Thoracic aorta (tissue), 2 donors: ENCODE measurements around the gene ARHGDIA. TPM values are rescaled to one million over a fixed set of nuclear protein-coding genes. Genes with fewer than 3 reads are reported as not detected.

Experiments used
- ATAC-seq: fragments of 150-250 bp; one replicate; pipeline ENCODE4 v1.8.0; 2017; ENCODE audit warnings: low read depth; ENCODE audit not compliant: insufficient number of reproducible peaks, low FRiP score
- DNase-seq: peaks from one replicate; pipeline ENCODE4 v3.0.0-alpha.2; 2020; ENCODE audit warnings: low spot score
- H3K27ac ChIP-seq, 2 donors: fragments of 200-600 bp; sonication (generic); 1 replicate in 1 of 2; 2 replicates in 1 of 2; pipeline ENCODE4 v1.5.1; 2016; ENCODE audit warnings: mild to moderate bottlenecking in 2 of 2, moderate library complexity in 2 of 2
- H3K27me3 ChIP-seq: fragments of 200-600 bp; sonication (generic); replicated peaks from 2 replicates; pipeline ENCODE4 v1.6.0; 2016; ENCODE audit warnings: mild to moderate bottlenecking; ENCODE audit not compliant: insufficient read depth
- H3K36me3 ChIP-seq: fragments of 200-600 bp; sonication (generic); one replicate; pipeline ENCODE4 v1.5.1; 2016
- H3K4me1 ChIP-seq, 2 donors: fragments of 200-600 bp; sonication (generic); 1 replicate in 1 of 2; 2 replicates in 1 of 2; pipeline versions ENCODE4 v1.5.1 to v1.6.0; 2016; ENCODE audit warnings: low read depth in 2 of 2, mild to moderate bottlenecking in 1 of 2; ENCODE audit not compliant: control insufficient read depth in 1 of 2
- H3K4me3 ChIP-seq: fragments of 200-600 bp; sonication (generic); 2 replicates; pipeline ENCODE4 v1.5.1; 2016; ENCODE audit warnings: mild to moderate bottlenecking
- H3K9me3 ChIP-seq: fragments of 200-600 bp; sonication (generic); 2 replicates; pipeline ENCODE4 v1.5.1; 2016
- CTCF ChIP-seq: fragments of 200-600 bp; sonication (generic); IDR thresholded peaks from one replicate; pipeline ENCODE4 v1.5.1; 2019; ENCODE audit warnings: antibody characterized with exemption
- total RNA-seq, 2 donors: library from RNA; depleted of rRNA; stranded (reverse); fragments of >200 nt; gene quantifications; one replicate each; pipeline versions ENCODE4 v1.1.0 to v1.2.3, GENCODE V29; 2016

The ARHGDIA gene
- total RNA-seq, 2 donors from 2014 or later = 206 to 324 TPM

DNA sequence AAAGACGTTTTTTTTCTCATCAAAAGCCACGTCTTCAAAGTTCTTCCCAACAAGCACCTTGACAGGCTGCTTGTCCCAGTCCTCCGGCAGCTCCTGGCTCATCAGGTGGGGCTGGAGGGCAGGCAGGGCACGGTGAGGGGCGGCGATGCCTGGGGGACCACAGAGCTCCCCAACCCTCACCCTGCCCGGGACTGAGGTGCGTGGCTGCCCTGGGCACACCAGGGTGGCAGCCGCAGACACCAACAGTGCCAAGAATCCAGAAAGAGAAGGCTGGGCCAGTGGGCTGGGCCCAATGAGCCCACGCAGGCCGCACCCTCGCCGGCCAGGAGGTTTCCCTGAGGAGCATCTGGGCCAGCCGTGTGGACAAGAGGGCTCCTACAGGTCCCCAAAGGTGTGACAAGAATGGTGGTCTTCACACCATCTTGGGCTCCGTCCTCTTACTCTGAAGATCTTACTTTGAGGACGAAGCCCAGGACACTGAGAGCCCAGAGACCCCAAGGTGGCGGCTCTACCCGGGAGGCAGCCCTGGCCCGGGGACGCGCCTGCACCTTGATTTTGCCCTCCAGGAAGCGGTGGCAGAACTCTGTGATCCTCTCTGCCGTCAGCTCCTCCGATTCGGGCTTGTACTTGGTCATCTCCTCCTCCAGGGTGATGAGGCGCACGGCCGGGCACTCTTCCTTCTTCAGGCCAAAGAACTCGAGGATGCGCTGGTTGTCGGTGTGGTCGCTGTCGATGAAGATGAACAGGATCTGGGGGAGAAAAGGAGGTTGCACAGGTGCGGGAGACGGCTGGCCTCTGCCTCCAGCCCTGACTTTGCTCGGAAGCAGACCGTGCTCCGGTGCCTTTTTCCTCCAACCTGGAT is 25.0 kb downstream of the ARHGDIA start:
- no peak for DNase-seq
- Histone ChIP-seq H3K27me3 (no peaks in the 10 kb centered on the region), H3K4me1 (no peaks in the 10 kb centered on the region), H3K36me3 (peaks cover 60% of the 10 kb centered on the region), H3K4me3 (no peak overlapping the region), H3K9me3 (no peaks in the 10 kb centered on the region), H3K27ac (no peak overlapping the region)
- ATAC-seq = no peak
- TF ChIP-seq CTCF = no peak

DNA sequence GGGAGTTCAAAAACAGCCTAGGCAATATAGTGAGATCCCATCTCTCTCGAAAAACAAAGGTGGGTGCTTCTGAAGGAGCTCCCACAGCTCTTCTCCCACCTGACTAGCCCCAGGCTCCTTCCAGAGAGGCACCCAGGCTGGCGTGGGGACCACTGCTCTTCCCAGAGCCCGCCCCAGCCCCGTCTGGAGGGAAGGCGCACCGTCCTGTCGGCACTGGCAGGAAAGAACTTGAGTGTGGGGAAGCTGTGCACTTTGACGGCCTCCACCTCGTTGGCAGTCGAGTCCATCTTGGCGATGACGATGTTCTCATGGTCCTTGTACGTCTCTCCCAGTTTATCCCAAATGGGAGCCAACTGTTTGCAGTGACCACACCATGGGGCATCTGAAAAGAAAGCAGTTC is 25.8 kb downstream of the ARHGDIA start:
- no peak for TF ChIP-seq CTCF
- peaks cover 57% of the 10 kb centered on the region for H3K36me3 ChIP-seq
- H3K4me1 ChIP-seq = no peaks in the 10 kb centered on the region
- no peak for DNase-seq
- no peaks in the 10 kb centered on the region for H3K27me3 ChIP-seq
- no peak overlapping the region for H3K27ac ChIP-seq
- no peak for ATAC-seq
- H3K4me3 ChIP-seq = no peak overlapping the region
- no peaks in the 10 kb centered on the region for H3K9me3 ChIP-seq

DNA sequence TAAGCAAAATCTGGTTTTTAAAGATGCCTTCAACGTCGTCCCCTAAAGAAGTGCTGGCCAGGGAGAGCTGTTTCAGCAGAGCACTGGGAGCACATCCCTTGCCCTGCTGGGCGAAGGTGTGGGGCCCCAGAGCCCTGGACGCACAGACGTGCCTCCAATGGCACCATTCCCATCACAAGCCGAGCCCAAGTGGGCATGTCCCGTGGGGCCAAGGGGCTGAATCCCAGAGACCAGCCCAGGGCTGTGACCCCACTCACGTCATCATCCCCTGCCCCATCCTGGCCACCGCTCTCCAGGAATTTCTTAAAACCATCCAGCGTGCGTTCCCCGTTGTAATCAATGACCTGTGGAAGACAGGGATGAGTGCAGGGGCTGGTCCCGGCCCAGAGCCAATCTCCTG is 26.2 kb downstream of the ARHGDIA start:
- no peak for TF ChIP-seq CTCF
- H3K4me1 ChIP-seq = no peaks in the 10 kb centered on the region
- no peaks in the 10 kb centered on the region for H3K9me3 ChIP-seq
- ATAC-seq (no peak), DNase-seq (no peak)
- H3K4me3 ChIP-seq = no peak overlapping the region
- no peak overlapping the region for H3K27ac ChIP-seq
- peaks cover 55% of the 10 kb centered on the region for H3K36me3 ChIP-seq
- H3K27me3 ChIP-seq = no peaks in the 10 kb centered on the region

- no peak for TF ChIP-seq CTCF
- Histone ChIP-seq H3K4me3 (no peak overlapping the region), H3K36me3 (peaks cover 55% of the 10 kb centered on the region), H3K9me3 (no peaks in the 10 kb centered on the region), H3K27ac (no peak overlapping the region), H3K27me3 (no peaks in the 10 kb centered on the region), H3K4me1 (no peaks in the 10 kb centered on the region)
- ATAC-seq (no peak), DNase-seq (no peak)
These were observed 26.7 kb downstream of the ARHGDIA start for GRCh38 chr17:81844327-81844851.

DNA sequence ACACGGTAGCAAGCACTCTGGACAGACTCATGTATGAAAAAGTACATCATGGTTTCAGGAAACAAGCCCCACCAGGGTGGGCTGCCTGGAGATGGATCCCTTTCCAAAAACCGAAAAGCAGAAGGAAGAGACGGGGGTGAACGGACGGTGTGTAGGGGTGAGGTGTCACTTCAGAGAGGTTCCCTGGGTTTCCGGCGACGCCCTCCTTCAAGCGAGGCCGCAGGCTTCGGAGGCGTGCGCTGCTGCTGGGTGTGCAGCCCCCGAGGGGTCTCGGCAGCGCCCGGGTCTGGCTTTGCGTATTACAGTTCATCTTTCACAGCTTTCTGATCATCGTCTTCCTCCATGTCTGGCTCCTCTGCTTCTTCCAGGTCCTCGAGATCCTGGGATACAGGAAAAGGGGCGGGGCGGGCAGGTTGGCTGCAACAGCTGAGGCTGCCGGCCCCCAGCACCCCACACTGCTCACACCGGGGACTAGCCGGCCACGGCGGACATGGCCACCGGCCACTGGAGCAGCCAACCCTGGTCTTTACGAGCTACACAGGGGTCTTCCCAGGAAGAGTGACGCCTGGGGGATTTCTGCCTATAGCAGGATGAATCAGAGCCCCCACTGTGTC is 27.3 kb downstream of the ARHGDIA start:
- Histone ChIP-seq H3K4me1 (no peaks in the 10 kb centered on the region), H3K4me3 (no peak overlapping the region), H3K9me3 (no peaks in the 10 kb centered on the region), H3K36me3 (peaks cover 51% of the 10 kb centered on the region), H3K27ac (no peak overlapping the region), H3K27me3 (no peaks in the 10 kb centered on the region)
- DNase-seq (no peak), ATAC-seq (no peak)
- no peak for TF ChIP-seq CTCF
